EH (cell line): ENCODE data around the gene CDC42EP5.
"Not testable (repeated sequence)": the region's sequence is repeated elsewhere in the genome, so short reads cannot be mapped to it uniquely, and the experiment has no call there.

Experiments
- DNase-seq: peaks from one replicate; pipeline ENCODE4 v3.0.0-alpha.2; 2015; ENCODE audit warnings: low read depth

CDC42EP5 gene, protein sequence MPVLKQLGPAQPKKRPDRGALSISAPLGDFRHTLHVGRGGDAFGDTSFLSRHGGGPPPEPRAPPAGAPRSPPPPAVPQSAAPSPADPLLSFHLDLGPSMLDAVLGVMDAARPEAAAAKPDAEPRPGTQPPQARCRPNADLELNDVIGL

DNA sequence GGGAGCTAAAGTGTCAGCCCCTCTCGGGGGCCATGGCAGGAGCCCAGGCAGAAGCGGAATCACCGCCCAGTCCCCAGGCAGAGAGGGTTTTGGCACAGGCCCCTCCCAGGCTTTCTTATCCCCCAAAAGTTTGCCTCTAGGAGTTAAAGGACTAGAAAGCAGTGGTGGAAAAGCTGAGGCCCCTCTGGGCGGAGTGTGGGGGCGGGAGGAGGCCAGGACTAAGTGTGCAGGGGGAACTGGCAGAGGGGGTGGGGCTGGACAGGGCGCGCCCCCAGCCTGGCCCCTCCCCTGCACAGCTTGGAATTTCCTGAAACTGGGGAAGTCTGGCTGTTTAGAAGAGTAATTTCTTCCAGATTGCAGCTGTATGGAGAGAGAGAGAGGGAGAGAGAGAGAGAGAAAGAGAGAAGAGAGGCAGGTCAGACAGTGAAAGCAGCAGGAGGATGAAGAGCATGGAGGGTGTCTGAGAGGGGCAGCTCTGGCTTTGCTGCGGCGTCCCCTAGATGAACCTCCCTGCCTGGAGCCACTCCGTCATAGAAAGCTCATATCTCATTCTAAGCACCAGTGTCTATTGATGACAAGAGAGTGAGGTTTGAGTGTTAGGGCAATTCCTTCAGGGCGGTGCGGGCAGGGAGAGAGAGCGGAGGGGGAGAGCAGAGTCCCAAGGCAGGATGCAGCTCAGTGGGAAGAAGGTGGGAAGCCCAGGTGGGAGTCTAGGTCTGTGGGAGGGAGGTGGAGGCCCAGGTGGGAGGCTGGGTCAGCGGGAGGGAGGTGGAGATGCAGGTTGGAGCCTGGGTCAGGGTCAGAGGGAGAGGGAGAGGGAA is at the start of gene CDC42EP5:
Gene CDC42EP5 (minus strand): TSS at position 226 of the 821 bp plus-strand sequence. CDS start 7,749 bp downstream, outside the sequence.
- peak; percentile 91 for DNase-seq

DNA sequence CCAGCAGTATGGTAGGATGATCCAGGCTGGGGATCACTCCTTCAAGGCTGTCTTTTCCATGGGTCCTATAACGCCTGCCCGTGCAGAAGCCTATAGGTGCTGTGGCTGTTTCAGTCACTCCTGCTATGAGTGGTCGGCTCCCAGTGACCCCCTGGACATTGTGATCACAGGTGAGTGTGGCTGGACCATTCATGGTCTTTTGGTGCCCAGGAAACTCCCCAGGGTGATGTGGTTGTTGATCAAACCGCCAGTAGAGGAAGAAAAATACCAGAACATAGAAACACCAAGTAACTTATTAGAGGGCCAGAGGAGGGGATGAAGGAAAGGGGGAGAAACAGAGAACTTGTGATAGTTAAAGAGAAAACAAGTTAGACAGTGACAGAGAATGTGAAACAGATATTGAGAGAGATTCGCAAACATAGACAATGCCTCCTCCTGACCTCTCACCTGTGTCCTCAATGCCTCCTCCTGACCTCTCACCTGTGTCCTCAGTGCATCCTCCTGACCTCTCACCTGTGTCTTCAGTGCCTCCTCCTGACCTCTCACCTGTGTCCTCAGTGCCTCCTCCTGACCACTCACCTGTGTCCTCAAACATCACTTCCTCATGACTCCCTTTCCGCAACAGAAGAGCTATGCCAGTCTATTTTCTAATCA is 48.9 kb upstream of the CDC42EP5 start:
- no peak for DNase-seq

DNA sequence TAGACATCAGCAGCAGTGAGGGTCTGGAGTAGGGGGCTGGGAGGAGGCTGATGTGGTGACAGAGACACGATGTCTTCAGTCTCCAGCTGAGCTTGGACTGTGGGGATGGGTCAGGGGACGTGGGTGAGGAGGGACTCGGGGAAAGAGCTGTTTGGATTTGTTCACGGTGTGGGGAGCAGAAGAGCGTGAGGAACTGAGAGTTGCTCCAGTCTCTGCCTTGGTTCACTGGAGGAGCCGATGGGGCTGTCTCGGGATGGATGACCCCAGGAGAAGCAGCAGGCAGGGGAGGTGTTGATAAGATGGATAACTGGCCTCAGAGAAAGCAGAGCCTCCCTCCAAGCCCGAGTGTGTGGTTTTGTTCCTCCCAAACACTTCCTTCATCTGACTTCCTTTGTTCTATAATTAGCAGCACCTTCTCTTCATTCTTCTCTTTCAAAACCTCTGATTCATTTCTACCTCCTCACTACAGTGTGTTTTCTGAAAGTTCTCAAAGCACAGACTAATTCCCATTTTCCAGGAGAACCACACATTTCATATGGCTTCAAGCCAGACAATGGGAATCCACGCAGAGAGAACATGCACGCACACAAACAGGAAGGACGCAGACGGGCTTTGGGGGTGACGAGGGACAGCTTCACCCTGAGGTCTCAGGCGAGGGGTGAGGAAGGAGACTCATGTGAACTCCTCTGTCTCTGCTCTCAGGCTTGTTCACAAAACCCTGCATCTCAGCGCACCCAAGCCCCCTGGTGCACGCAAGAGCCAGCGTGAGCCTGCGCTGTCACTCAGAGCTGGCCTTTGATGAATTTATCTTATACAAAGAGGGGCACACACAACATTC is 48.1 kb upstream of the CDC42EP5 start:
- DNase-seq, result no peak

DNA sequence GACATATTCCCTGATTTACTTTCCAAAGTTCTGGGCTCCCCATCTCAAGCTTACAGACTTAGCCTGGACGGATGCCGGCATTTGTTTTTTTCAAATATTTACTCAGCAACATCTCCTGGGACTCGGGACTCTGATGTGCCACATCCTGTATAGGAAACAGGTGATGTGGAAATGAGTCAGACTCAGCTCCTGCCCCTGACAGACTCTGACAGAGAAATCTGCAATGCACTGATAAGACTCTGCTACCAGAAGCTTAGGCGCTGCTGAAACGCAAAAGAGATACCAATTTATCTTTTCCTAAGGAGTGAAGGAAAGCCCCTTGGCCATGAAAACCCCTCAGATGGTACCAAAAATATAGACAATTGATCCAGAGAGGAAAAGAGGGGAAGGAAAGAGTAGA is 45.7 kb upstream of the CDC42EP5 start:
- no peak for DNase-seq

DNA sequence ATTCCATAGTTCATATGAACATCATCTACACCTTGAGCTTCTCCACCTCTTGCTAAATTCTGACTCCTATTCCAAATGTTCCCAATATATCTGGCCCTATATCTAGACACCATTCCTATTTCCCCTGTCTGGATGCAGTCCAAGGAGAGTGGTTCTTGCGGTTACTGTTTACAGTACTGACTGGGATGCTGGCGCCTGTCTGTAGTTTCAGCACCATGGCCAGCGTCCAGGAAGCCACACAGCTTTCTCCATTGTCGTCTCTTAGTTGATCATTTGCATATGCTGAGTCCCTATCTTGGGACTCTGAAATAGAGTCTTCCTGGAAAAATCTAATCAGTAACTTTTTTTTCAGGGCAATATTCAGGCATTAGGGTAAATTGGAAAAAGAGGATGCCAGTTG is 44.4 kb upstream of the CDC42EP5 start:
- peak; percentile 40 for DNase-seq

DNA sequence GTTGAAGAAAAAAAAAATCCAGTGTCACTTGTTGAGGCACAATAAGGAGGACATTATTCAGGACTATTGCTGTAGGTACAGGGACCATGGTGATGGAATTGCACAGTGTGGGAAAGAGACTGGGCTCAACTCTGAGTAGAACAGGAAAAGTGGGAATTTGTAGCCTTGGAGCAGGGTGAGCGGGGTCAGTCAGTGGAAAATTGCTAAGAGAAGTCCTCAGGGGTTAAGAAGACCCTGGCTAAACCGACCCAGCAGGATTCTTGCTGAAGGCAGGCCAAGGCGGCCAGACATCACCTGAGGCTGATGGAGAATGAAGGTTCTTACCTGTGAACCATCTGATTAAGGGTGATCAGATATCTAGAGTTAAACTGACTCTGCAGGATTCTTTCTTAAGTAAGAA is 42.1 kb upstream of the CDC42EP5 start:
- DNase-seq, result no peak

DNA sequence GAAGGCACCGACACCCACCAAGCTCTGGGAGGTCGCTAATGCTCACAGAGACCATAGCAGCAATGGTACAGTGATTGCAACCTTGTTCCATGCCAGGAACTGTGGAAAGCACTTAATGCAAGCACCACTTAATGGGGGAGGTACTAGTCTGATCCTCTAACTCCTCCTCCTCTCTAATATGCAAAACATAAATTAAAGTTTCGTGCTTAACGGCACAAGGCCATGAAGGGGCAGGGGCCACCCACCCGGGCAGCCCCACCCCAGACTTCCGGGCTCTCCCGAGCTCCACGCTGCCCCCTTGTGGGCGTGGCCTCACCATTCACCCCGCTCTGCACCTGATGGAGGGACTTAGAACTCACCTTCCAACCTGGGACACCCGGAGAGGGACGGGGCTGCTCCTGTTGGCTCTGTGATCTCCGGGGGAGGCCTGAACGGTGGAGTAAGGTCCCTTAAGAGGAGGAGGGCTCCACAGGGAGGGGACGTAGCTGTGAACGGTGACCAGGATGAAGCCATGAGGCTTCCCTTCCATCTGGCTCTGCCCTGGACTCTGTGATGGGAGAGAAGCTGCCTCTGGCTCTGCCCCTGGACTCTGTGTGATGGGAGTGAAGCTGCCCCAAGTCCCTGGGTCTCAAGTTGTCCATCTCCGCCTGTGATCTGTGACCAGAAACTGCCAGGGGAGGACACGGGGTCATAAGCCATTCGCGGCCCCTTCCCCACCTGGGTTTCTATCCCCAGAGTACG is 36.3 kb upstream of the CDC42EP5 start:
- not testable (repeated sequence) for DNase-seq

DNA sequence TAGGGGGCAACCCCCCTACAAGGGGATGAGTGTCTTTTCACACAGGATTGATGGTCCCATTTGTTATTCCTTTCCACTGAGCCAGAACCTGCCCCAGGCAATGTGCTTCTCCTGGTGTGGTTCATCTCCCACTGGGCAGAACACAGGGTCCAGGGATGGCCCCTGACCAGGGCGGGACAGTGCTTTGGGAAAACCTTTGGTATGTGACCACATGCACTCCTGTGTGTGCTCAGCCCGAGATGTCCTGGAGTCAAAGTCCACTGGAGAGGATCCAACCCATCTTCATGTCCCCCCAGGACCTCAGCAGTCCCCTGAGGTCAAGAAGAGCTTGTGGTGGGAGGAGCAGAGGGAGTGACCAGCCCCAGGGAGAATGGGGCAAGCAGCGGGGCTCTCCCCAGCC is 35.4 kb upstream of the CDC42EP5 start:
- DNase-seq, result not testable (repeated sequence)

DNA sequence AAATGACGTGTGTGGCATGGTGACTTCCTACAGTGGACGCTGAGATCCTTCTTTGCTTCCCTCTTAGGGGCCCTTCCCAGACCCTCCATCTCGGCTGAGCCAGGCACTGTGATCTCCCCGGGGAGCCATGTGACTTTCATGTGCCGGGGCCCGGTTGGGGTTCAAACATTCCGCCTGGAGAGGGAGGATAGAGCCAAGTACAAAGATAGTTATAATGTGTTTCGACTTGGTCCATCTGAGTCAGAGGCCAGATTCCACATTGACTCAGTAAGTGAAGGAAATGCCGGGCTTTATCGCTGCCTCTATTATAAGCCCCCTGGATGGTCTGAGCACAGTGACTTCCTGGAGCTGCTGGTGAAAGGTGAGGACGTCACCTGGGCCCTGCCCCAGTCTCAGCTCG is 34.7 kb upstream of the CDC42EP5 start:
- no peak for DNase-seq

DNA sequence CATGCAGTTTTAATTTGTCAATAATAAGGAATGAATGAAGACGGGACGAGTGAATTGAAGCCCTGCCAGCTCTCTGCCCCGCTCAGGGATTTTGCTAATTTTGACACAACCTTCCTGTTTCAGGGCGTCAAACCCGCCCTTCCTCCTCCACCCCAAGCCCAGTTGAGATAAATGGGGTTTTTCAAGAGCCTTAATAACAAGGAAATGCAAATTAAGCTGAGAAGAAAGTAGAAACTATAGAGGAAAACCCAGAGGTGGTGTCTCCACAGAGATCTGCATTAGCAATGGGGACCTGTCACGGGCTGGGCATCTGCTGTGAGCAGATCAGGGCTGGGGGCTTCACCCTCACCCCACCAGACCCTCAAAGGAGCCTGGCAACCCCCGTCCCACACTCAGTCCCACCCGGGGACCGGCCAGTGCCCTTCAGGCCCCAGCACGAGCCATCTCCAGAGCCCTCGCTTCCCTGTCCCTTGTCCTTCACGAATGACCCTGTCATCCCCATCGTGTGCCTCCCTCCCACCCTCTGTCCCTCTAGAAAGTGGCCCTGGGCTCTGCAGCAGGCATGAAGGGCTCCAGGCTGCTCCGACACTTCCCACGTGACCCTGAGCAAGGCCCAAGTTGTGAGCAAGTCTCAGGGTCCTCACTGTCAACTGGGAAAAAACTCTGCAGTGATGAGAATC is 34.1 kb upstream of the CDC42EP5 start:
- DNase-seq, result not testable (repeated sequence)

DNA sequence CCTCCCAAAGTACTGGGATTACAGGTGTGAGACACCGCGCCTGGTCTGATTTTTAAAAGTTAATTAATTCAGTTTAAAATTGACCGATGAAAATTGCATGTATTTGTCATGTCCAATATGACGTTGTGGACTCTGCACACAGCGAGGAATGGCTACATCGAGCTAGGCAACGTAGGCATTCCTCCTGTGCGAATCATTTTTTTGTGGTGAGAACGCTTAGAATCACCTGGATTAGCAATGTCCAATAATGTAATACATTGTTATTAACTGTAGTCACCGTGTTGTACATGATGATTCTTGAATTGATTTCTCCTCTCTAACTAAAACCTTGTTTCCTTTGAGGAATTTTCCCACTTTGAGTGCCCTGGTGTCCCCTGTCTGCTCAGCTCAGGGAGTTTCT is 33.0 kb upstream of the CDC42EP5 start:
- DNase-seq, result no peak

DNA sequence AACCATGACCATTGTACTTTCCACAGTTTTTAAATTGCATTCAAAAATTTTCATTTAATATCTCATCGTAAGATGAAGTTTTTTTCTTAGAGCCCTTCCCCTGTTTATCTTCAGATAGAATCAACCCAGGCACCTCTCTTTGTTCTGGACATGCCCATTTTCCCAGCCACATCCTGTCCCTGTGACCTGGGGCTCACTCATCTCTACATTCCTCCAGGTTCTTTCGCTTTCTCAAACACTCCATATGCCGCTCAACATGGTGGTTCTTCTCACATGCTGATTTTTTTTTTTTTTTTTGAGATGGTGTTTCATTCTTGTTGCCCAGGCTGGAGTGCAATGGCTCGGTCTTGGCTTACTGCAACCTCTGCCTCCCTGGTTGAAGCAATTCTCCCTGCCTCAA is 32.4 kb upstream of the CDC42EP5 start:
- not testable (repeated sequence) for DNase-seq

DNA sequence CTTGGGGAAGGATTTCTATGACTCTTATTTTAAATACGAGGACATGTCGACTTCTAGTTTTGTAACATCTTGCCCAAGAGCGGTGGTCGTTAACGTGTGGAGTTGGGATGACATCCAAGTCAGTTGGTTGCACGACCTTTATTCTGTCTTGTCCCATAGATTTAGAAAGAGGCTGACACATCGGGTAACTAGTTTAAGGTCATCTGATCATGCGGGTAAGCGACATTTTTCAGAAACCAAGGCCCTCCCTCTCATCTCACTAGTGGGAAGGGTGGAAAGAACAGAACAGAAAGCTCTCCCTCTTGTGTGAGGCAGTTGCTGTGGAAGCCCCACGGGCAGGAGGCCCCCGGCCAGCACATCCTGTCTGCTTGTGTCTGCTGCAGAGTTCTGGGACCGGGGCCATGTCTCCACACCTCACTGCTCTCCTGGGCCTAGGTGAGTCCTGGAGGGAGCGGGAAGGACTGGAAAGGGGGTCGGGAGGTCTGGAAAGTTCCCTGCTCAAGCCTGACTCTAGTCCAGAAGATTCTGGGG is 29.5 kb upstream of the CDC42EP5 start, which contains the start of gene LAIR2:
Gene LAIR2 (plus strand): TSS at position 314 of the 531 bp plus-strand sequence. CDS start 88 bp downstream, at position 402.
- DNase-seq, result no peak

DNA sequence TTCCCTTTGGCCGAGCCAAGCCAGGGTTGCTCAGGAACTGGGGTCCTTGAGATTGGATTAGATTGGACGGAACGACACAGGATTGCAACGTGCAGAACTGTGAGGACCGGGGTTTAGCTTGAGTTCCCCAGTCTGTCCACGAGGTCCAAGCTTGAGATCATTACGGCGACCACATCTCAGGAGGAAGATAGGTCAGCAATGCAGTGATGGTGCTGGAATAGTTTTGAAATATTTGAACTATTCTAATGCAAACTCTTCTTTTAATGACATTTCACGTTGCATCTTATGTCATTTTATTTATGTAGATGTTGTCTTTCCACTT is 25.3 kb upstream of the CDC42EP5 start:
- not testable (repeated sequence) for DNase-seq

DNA sequence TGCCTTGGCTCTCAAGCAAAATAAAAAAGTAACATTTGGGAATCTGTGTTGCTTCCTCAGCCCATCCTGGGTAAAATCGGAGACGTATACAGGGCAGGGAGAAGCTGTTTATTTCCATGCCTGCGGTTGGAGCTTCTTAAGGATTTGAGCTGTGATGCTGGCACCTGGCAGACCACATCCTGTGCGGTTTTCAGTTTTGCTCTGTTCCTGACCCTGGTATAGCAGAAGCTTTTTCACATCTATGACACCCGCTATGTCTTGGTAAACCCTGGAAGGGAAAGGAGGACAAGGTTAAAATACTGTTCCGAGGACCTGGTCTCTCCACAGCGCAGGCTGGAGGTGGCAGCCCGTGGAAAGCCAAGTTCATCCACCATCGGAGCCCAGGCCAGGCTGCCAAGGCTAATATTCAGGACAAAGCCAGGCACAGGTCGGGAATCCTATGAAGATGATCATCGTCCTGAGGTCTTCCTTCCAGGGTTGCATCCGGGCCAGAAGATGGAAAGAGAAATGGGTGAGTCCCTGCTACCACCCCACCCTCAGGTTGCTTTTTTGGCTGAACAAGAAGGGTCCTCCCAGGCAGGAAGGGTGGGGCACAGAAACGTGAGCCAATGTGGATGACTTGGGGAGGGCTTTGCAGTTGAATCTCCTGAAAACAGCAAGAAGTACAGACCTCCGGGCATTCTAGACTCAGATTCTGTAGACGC is 24.8 kb upstream of the CDC42EP5 start:
- DNase-seq, result not testable (repeated sequence)

DNA sequence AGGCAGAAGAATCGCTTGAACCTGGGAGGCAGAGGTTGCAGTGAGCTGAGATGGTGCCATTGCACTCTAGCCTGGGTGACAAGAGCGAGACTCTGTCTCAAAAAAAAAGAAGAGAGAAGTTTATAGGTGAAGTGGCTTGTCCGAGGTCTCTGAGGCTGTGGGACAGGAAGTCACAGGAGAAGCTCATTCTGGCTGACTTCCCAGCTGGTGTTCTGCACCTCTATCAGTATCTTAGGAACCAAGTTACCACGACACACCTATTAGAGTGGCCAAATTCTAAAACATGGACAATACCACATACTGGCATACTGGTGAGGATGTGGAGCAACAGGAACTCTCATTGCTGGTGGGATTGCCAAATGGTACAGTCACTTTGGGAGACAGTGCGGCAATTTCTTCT is 22.2 kb upstream of the CDC42EP5 start:
- not testable (repeated sequence) for DNase-seq

DNA sequence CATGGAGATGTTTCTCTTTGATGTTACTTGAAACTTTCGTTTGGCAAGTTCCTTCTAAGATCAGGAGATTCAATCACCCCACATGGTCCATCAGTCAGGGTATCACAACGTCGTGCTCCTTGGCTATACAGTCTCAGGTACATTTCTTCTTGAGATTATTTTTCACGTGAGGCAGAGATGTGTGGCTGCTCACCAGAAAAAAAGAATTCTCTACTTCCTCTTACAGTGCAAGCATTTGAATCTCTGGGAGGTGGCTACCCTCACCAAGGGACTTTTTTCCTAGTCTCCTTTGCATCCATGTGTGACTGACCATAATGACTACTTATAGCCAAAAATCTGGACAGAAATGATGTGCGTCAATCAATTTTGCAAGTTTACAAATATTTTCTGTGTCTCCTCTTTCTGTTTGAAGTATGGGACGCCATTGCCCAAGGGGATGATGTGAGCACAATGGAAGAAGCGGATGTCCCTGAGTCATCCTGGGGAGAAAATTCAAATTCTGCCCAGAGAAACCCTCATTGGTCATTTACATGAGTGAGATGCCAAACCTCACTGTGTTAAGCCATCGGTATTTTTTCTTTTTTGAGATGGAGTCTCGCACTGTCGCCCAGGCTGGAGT is 21.0 kb upstream of the CDC42EP5 start:
- no peak for DNase-seq

DNA sequence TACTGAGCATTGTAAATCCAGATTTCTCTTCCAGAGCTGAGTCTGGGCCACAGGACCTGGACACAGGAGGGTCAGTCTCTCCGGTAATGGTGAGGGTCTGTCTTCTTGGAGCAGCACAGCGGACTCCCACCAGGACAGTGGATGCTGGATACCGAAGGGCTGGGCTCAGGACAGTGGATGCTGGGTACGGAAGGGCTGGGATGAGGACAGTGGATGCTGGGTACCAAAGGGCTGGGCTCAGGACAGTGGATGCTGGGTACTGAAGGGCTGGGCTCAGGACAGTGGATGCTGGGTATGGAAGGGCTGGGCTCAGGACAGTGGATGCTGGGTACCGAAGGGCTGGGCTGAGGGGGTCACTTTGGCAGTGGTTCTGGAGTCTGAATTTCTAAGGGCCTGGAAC is 20.0 kb upstream of the CDC42EP5 start:
- not testable (repeated sequence) for DNase-seq

DNA sequence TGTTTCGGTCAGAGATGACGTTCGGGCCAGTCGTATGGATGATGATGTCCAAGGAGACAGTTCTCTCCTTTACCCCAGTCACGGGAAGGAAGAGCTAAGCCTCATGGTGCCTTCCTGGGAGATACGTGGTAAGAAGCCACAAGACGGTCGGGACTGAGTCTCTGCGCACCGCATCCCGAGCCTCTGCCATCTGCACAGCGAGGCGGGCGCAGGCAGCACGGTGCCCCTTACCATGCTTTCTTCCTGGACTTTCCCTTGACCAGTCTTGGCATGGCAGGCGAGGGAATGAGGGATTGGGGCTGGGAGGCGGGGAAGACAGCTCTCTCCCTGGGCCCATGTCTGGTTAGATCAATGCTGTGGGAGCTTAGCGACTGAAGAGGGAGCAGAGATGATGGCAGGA is 19.5 kb upstream of the CDC42EP5 start:
- no peak for DNase-seq

DNA sequence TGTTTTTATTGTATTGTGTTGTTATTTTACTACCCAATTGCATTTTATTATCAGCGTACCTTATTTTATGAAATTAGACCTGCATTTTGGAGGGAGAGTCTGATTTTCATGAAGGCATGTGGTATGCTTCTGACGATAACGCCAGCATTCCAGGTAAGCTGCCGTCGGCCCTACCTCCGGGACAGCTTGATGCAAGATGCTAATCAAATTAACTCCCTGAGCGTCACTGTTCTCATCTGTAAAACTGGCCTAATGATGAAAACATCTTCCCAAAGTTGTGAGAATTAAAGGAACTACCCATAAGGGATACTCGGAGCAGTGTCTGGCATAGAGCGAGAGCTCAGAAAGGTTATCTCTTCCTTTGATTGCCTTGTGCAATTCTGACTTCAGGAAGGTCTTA is 16.7 kb upstream of the CDC42EP5 start:
- DNase-seq, result no peak
